Measurements from ENCODE around the gene EPHB1. TPM values are rescaled to one million over a fixed set of nuclear protein-coding genes. Genes with fewer than 3 reads are reported as not detected.
"Not testable (repeated sequence)": the region's sequence is repeated elsewhere in the genome, so short reads cannot be mapped to it uniquely, and the experiment has no call there.

The EPHB1 gene
- total RNA-seq, 1 donor from 2014 or later = 3.1 TPM

GRCh38 chr3:135083179-135083578 is 288.1 kb downstream of the EPHB1 start:
- DNase-seq (ENCODE audit: low spot score) = no peak

- DNase-seq (ENCODE audit: low spot score) = no peak
Measured at GRCh38 chr3:135083756-135084155, 288.7 kb downstream of the EPHB1 start.

GRCh38 chr3:135084405-135084804 is 289.3 kb downstream of the EPHB1 start:
- no peak for DNase-seq (ENCODE audit: low spot score)

- no peak for DNase-seq (ENCODE audit: low spot score)
Measured at GRCh38 chr3:135084976-135085375, 289.9 kb downstream of the EPHB1 start.

DNA sequence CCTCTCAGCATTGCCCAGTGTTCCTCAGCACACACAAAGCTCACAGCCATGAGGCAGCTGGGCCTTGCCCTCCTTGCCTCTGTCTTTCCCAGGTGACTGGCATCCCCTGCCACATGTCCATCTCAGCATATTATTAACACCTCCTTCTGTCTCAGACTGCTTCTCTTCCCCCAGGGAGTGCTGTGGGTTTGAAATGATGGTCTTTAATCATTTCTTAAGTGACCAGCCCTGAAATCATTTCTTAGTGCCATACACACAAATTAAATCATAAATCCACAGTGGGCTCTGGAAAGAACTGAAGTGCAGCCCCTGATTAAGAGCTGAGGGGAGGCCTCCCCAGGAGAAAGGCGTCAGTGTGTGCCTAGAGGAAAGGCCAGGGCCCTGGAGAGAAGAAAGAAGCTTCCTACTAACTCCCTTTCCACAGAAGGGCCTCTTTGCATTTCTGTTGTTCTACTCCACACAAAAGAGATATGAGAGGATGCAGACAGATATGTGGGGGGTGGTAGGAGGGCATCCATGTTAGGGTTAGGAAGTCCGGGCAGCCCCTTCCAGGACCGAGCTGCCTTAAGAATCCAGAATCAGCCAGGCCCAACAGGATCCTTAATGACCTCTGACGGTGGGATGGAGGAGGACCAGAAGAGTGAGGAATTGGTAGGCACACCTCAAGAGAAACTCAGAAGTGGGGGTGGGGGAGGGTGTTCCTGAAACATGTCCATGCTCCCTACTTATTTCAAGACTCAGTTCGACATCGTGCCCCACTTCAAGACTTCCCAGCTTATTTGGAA is 290.8 kb downstream of the EPHB1 start:
- DNase-seq (ENCODE audit: low spot score) = no peak

DNA sequence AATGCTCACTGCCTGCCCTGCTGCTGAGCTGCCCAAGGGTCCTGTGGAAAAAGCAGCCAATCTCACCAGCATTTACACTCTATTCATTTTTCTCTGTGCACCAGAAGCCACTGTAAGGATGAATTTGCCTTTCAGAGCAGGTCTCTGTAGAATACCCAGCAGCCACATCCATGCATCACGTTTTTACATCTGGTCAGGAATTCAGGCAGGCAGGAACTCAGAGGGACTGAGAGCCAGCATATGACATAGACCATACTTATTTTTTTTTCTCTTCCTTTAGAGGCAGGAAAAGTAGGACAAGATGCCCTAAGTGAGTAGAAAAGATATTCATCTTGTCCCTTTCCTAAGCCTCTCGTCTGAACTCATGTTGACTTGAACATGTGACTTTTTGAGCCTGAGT is 292.7 kb downstream of the EPHB1 start:
- DNase-seq (ENCODE audit: low spot score) = no peak

GRCh38 chr3:135089451-135089850 is 294.4 kb downstream of the EPHB1 start:
- DNase-seq (ENCODE audit: low spot score) = no peak

GRCh38 chr3:135090020-135090717 is 295.1 kb downstream of the EPHB1 start:
- DNase-seq (ENCODE audit: low spot score) = no peak

- DNase-seq (ENCODE audit: low spot score) = no peak
Measured at GRCh38 chr3:135091946-135092345, 296.9 kb downstream of the EPHB1 start.

DNA sequence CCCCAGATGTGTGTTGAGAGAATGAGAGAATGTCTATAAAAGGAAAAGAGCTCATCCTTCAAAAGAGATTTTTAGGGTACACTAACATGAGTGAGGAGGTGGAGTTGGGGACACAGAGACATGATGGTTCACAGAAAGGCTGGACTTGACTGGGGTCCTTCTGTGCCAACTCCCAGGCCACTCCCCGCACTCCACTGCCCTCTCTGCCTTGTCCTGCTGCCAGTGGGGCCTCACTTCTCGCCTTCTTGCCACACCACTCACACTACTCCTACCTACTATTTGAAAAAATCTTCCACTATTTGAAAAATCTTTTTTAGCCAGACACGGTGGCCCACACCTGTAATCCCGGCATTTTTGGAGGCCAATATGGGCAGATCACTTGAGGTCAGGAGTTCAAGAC is 298.1 kb downstream of the EPHB1 start:
- no peak for DNase-seq (ENCODE audit: low spot score)

DNA sequence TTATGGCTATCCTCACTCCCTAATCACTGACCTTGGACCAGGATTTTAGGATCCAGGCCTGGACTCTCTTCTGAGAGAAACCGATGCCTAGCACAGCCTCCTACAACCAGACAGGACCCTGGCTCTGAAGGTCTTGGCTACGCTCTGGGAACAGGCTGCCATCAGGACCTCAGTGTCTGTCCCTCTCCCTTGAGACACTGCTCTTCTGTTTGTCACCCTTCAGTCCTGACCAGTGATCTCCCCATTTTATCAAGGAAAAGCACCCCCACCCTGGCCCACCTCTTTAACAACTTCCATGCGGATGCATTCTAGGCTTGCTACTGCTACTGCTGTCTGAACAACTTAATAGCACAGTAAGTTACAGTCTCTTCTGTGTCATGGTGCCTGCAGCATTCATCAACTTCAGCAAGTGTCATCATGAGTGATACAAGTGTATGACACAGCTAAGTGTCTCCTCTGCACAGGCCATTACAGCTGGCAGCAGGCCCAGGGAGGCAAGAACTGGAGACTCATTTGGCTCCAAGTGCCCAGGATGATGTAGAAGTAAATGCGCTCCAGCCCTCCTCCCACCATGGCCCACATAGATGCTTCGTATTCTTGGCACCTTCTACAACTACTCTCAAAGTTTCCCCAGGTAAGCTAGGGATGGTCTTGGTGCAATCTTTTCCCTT is 302.4 kb downstream of the EPHB1 start:
- no peak for DNase-seq (ENCODE audit: low spot score)

GRCh38 chr3:135099734-135100355 is 304.8 kb downstream of the EPHB1 start:
- no peak for DNase-seq (ENCODE audit: low spot score)

DNA sequence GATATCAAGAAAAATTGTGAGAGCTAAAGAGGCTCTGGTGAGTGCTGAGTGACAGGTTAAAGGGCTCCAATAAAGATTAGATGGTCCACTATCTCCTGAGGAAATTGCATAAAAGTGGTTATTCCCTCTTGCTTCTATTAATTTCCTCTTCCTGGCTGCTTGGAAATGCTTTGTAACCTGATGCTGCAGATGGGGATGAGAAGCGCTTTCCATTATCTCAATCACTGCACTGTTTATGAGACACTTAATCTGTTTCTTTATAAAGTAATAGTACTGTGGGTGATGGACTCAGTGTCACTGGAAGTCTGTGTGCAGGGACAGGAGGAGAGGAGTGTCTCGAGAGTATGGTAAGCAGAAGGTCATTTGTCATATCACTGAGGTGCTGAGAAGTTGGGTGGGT is 305.3 kb downstream of the EPHB1 start:
- DNase-seq (ENCODE audit: low spot score) = no peak

DNA sequence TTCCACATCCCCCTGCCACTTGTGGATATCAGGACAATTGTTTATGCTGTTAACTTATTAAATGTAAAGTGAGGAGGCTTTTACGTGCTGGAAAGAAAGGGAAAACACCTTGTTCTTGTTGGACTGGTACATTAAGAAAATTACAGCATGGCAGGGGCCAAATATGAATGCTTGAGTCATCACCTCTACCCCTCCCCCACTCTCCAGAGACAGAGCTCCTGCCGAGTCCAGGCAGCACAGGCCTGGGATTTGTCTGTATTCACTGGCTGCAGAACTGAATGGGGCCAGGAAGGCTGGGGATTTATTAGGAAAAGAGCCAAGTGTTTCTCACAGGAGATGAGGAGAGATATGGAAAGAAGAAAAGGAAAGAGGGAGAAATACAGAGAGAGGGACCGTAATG is 308.9 kb downstream of the EPHB1 start:
- DNase-seq (ENCODE audit: low spot score) = no peak

- no peak for DNase-seq (ENCODE audit: low spot score)
Measured at GRCh38 chr3:135106445-135106844, 311.4 kb downstream of the EPHB1 start.

DNA sequence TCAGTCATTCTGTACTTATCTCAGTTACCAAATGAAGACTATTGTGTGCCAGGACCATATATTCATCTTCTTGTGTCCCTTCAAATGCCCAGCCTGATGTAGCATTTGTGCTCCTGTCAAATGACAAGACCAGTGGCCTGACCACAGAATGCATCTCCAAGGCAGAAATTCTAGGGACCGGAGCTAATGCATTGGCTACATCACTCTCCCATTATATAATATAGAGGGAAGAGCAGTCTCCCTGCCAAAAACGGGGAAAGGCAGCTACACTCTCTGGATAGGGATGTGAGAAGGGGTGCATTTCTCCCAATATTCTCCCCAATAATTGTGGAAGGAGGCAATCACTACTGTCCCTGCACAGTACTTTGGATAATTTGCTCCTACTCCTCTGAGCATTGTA is 312.0 kb downstream of the EPHB1 start:
- DNase-seq (ENCODE audit: low spot score) = no peak

DNA sequence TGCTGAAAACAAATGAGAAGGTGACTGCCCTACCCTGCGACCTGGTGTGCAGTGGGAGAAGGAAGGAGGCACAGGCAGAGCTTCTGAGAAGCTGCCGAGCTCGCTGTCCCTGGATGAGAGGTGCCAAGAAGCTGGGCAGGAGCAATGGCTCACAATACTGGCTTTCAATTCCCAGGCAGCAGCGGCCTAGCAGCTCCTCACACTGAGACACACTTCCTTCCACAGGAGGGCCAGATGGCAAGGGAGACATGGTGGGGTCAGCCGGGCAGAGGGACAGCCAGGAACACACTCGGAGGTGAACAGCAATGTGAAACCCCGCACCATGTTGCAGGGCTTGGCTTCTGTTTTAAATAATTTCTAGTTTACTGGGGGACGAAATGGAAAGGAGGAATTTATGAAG is 314.6 kb downstream of the EPHB1 start:
- no peak for DNase-seq (ENCODE audit: low spot score)

- DNase-seq (ENCODE audit: low spot score) = not testable (repeated sequence)
Measured at GRCh38 chr3:135114551-135114950, 319.5 kb downstream of the EPHB1 start.

DNA sequence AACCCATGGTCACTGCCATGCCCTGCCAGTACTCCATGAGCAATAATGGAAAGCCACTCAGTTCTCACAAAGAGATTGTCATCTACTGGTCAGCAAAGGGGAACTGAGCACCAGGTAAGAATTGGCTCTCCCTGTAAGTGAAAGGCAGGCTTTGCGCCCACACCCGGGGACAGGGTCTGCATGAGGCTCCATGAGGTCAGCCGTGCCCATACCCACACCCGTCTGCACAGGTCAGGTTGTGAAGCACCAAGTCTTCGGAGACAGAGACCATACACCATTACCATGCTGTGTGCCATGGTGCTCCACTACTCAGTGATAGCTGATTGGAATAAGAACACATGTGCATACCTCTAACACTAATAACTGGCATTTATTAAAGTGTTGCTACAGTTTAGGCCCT is 322.9 kb downstream of the EPHB1 start:
- DNase-seq (ENCODE audit: low spot score) = no peak

GRCh38 chr3:135118792-135119191 is 323.7 kb downstream of the EPHB1 start:
- DNase-seq (ENCODE audit: low spot score) = no peak

DNA sequence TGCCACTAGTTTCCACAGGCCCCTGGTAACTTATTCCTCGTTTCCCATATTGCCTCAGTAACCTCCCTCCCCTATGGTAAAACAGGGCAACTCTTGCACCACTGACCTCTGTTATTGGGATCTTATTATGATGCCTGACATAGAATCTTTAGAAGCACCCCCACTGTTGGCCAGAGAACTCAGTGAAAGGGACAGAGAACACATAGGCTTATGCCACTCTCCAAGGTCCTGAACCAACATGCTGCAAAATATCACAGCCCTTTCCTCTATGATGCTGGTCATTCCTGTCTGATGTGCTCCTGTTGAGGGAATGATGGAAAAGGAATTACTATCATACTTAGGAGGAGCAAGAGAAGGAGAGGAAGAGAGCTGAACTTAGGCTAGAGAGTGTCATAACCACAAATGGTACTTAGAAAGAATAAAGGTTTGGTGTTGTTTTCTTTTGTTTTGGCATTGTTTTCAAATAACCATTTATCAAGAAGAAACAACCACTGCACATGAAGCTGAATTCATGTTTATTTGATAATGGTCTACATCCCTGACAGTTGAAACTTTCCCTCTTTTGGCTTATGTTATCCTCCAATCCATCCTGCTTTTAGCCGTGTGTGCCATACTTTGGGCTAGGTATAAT is 330.2 kb downstream of the EPHB1 start:
- no peak for DNase-seq (ENCODE audit: low spot score)

GRCh38 chr3:135127946-135128470 is 332.9 kb downstream of the EPHB1 start:
- no peak for DNase-seq (ENCODE audit: low spot score)
